H9 (cell line): ENCODE results near the gene ARHGEF12. TPM values are rescaled to one million over a fixed set of nuclear protein-coding genes. Genes with fewer than 3 reads are reported as not detected.

Experiments used
- DNase-seq: peaks from one replicate; pipeline ENCODE4 v3.0.0-alpha.2; 2017
- H2AFZ ChIP-seq: one replicate; pipeline ENCODE4 v1.6.1; 2013; ENCODE audit warnings: mild to moderate bottlenecking, low read length, control low read depth, moderate library complexity
- H2AK5ac ChIP-seq: 2 replicates; pipeline ENCODE4 v1.6.1; 2013; ENCODE audit warnings: low read length, control low read depth, mixed read lengths; ENCODE audit not compliant: insufficient read length
- H2BK120ac ChIP-seq: one replicate; pipeline ENCODE4 v1.6.1; 2013; ENCODE audit warnings: low read depth, mild to moderate bottlenecking, low read length, control low read depth, inconsistent platforms; ENCODE audit not compliant: poor library complexity, severe bottlenecking
- H2BK12ac ChIP-seq: 2 replicates; pipeline ENCODE4 v1.6.1; 2013; ENCODE audit warnings: low read length, control low read depth, mixed read lengths, low read depth; ENCODE audit not compliant: insufficient read length
- H2BK15ac ChIP-seq: 2 replicates; pipeline ENCODE4 v1.6.1; 2013; ENCODE audit warnings: low read depth, low read length, control low read depth
- H2BK20ac ChIP-seq: one replicate; pipeline ENCODE4 v1.6.1; 2013; ENCODE audit warnings: low read depth, mild to moderate bottlenecking, low read length, control low read depth, inconsistent platforms; ENCODE audit not compliant: poor library complexity, severe bottlenecking
- H2BK5ac ChIP-seq: 2 replicates; pipeline ENCODE4 v1.6.1; 2013; ENCODE audit warnings: low read length, control low read depth, mixed read lengths; ENCODE audit not compliant: insufficient read length
- H3K14ac ChIP-seq: 2 replicates; pipeline ENCODE4 v1.6.1; 2013; ENCODE audit warnings: low read length, control low read depth; ENCODE audit not compliant: insufficient read depth
- H3K18ac ChIP-seq: 2 replicates; pipeline ENCODE4 v1.6.1; 2013; ENCODE audit warnings: low read depth, mild to moderate bottlenecking, mixed read lengths, low read length, control low read depth; ENCODE audit not compliant: insufficient read length
- H3K23ac ChIP-seq: 2 replicates; pipeline ENCODE4 v1.6.1; 2013; ENCODE audit warnings: low read length, control low read depth, mixed read lengths, low read depth; ENCODE audit not compliant: insufficient read length
- H3K23me2 ChIP-seq: 2 replicates; pipeline ENCODE4 v1.6.1; 2013; ENCODE audit warnings: low read depth, mild to moderate bottlenecking, mixed read lengths, low read length, control low read depth; ENCODE audit not compliant: insufficient read length, poor library complexity, severe bottlenecking
- H3K27ac ChIP-seq: 2 replicates; pipeline ENCODE4 v1.5.1; 2013; ENCODE audit warnings: low read length, control low read depth, mixed read lengths, low read depth; ENCODE audit not compliant: insufficient read length
- H3K27me3 ChIP-seq: 2 replicates; pipeline ENCODE4 v1.6.1; 2013; ENCODE audit warnings: low read length, control low read depth, inconsistent platforms; ENCODE audit not compliant: insufficient read depth
- H3K4ac ChIP-seq: 2 replicates; pipeline ENCODE4 v1.6.1; 2013; ENCODE audit warnings: low read depth, mild to moderate bottlenecking, control low read depth, inconsistent platforms, low read length, moderate library complexity
- H3K4me1 ChIP-seq: 2 replicates; pipeline ENCODE4 v1.6.1; 2013; ENCODE audit warnings: low read length, control low read depth, inconsistent platforms; ENCODE audit not compliant: insufficient read depth
- H3K4me2 ChIP-seq: 2 replicates; pipeline ENCODE4 v1.6.1; 2013; ENCODE audit warnings: low read length, control low read depth, mixed read lengths; ENCODE audit not compliant: insufficient read length, insufficient read depth
- H3K56ac ChIP-seq: 2 replicates; pipeline ENCODE4 v1.6.1; 2013; ENCODE audit warnings: low read depth, mild to moderate bottlenecking, mixed read lengths, low read length, control low read depth; ENCODE audit not compliant: insufficient read length
- H3K79me1 ChIP-seq: 2 replicates; pipeline ENCODE4 v1.6.1; 2013; ENCODE audit warnings: low read depth, mild to moderate bottlenecking, moderate library complexity, low read length, control low read depth, inconsistent platforms; ENCODE audit not compliant: insufficient read depth, poor library complexity, severe bottlenecking
- H3K79me2 ChIP-seq: 2 replicates; pipeline ENCODE4 v1.6.1; 2013; ENCODE audit warnings: low read length, control low read depth, inconsistent platforms; ENCODE audit not compliant: insufficient read depth
- H3K9ac ChIP-seq: 2 replicates; pipeline ENCODE4 v1.6.1; 2013; ENCODE audit warnings: low read length, control low read depth, mixed read lengths; ENCODE audit not compliant: insufficient read length; ENCODE audit errors: extremely low read depth
- H3K9me3 ChIP-seq: one replicate; pipeline ENCODE4 v1.6.1; 2013; ENCODE audit warnings: low read depth, low read length, inconsistent platforms; ENCODE audit not compliant: control insufficient read depth
- H3T11ph ChIP-seq: one replicate; pipeline ENCODE4 v1.6.1; 2013; ENCODE audit warnings: mild to moderate bottlenecking, low read length, control low read depth, inconsistent platforms
- H4K20me1 ChIP-seq: one replicate; pipeline ENCODE4 v1.6.1; 2013; ENCODE audit not compliant: control insufficient read depth, insufficient read length, insufficient read depth
- H4K5ac ChIP-seq: 2 replicates; pipeline ENCODE4 v1.6.1; 2013; ENCODE audit warnings: low read depth, mild to moderate bottlenecking, mixed read lengths, low read length, control low read depth; ENCODE audit not compliant: insufficient read length
- H4K8ac ChIP-seq: replicated peaks from 2 replicates; pipeline ENCODE4 v1.6.1; 2013; ENCODE audit warnings: low read length, control low read depth, mixed read lengths, low read depth; ENCODE audit not compliant: insufficient read length
- H4K91ac ChIP-seq: 2 replicates; pipeline ENCODE4 v1.6.1; 2013; ENCODE audit warnings: low read depth, mild to moderate bottlenecking, moderate library complexity, mixed read lengths, low read length, control low read depth; ENCODE audit not compliant: insufficient read length
- H3K27ac Mint-ChIP-seq, 3 experiments: 2 replicates in 2 of 3; 3 replicates in 1 of 3; pipeline ENCODE4 v1.8.0; 2020 to 2021; ENCODE audit warnings: mixed read lengths in 3 of 3, mild to moderate bottlenecking in 1 of 3, moderate library complexity in 1 of 3
- H3K27me3 Mint-ChIP-seq: 2 replicates; pipeline ENCODE4 v1.8.0; 2021; ENCODE audit warnings: low read depth, mild to moderate bottlenecking, moderate library complexity, mixed read lengths
- H3K36me3 Mint-ChIP-seq, 3 experiments: 2 replicates in 2 of 3; 3 replicates in 1 of 3; pipeline ENCODE4 v1.8.0; 2020 to 2021; ENCODE audit warnings: low read depth in 3 of 3, mixed read lengths in 3 of 3; ENCODE audit not compliant: insufficient read depth in 1 of 3
- H3K4me1 Mint-ChIP-seq, 2 experiments: 2 replicates each; pipeline ENCODE4 v1.8.0; 2020; ENCODE audit warnings: mixed read lengths in 2 of 2
- H3K4me3 Mint-ChIP-seq, 2 experiments: 2 replicates in 1 of 2; 3 replicates in 1 of 2; pipeline ENCODE4 v1.8.0; 2020 to 2021; ENCODE audit warnings: mild to moderate bottlenecking in 2 of 2, mixed read lengths in 2 of 2, moderate library complexity in 1 of 2
- H3K9me3 Mint-ChIP-seq, 2 experiments: 2 replicates in 1 of 2; 3 replicates in 1 of 2; pipeline ENCODE4 v1.8.0; 2020; ENCODE audit warnings: mild to moderate bottlenecking in 2 of 2, mixed read lengths in 2 of 2, moderate library complexity in 1 of 2
- CTCF ChIP-seq: fragments of 200-600 bp; sonication (generic); conservative IDR thresholded peaks from 3 replicates; pipeline ENCODE4 v1.8.0; 2021; ENCODE audit warnings: antibody characterized with exemption, mild to moderate bottlenecking
- WGBS: extraction: QIAGEN DNeasy Blood & Tissue Kit; methylation state at CpG from one replicate; pipeline ENCODE4 v1.1.7; 2013; ENCODE audit warnings: missing lambda C conversion rate, low lambda C conversion rate, mixed read lengths; ENCODE audit not compliant: insufficient read length; ENCODE audit errors: extremely low coverage; 5-methylcytosine and 5-hydroxymethylcytosine counted together
- total RNA-seq: library from RNA; stranded (reverse); gene quantifications from 2 replicates; pipeline ENCODE4 v1.2.1, GENCODE V29; 2021

ARHGEF12 gene
- total RNA-seq, 1 experiment from 2014 or later: 27.0 TPM

GRCh38 chr11:120525261-120526171, 189.3 kb downstream of the ARHGEF12 start:
- no peak overlapping the region for H2BK5ac ChIP-seq
- H3K9ac ChIP-seq: no peak overlapping the region
- no peak overlapping the region for H4K5ac ChIP-seq
- peaks cover 5 to 7% of the 10 kb centered on the region in 2 experiments; a peak in 4 of 5 replicates for H3K9me3 Mint-ChIP-seq
- no peak overlapping the region; a peak in 1 of 7 replicates for H3K27ac Mint-ChIP-seq
- no peak overlapping the region for H3K27ac ChIP-seq
- H2BK15ac ChIP-seq: no peak overlapping the region
- no peak overlapping the region for H3K4ac ChIP-seq
- no peak overlapping the region for H3K23ac ChIP-seq
- no peak overlapping the region for H2BK20ac ChIP-seq
- H2AFZ ChIP-seq: no peak overlapping the region
- no peak overlapping the region for H3K18ac ChIP-seq
- H2BK12ac ChIP-seq: no peak overlapping the region
- DNase-seq: no peak
- H2AK5ac ChIP-seq: no peak overlapping the region
- H3K9me3 ChIP-seq: no peaks in the 10 kb centered on the region
- no peak overlapping the region for H2BK120ac ChIP-seq
- no peak overlapping the region for H4K91ac ChIP-seq
- peaks cover 29% of the 10 kb centered on the region for H3K27me3 Mint-ChIP-seq
- no CpG with 5 or more reads among the region's 16 CpGs for WGBS
- H3K79me2 ChIP-seq: no peaks in the 10 kb centered on the region
- no peak for TF ChIP-seq CTCF
- 0 out of 2 replicates have a peak, but pooled peaks cover 2% of the 10 kb centered on the region for H3K4me1 ChIP-seq
- no peaks in the 10 kb centered on the region for H3K79me1 ChIP-seq
- no peak overlapping the region for H4K8ac ChIP-seq
- no peaks in the 10 kb centered on the region for H4K20me1 ChIP-seq
- no peak overlapping the region for H3K4me3 Mint-ChIP-seq
- no peak overlapping the region for H3K56ac ChIP-seq
- H3K27me3 ChIP-seq: no peaks in the 10 kb centered on the region
- no peaks in the 10 kb centered on the region for H3K23me2 ChIP-seq
- peaks cover 0 to 9% (median 3%) of the 10 kb centered on the region in 3 experiments; a peak in 3 of 7 replicates for H3K36me3 Mint-ChIP-seq
- no peak overlapping the region for H3K14ac ChIP-seq
- H3T11ph ChIP-seq: no peak overlapping the region
- peaks cover 29 to 39% of the 10 kb centered on the region in 2 experiments for H3K4me1 Mint-ChIP-seq
- no peak overlapping the region for H3K4me2 ChIP-seq
